ENCODE measurements around the gene SDHA. TPM values are rescaled to one million over a fixed set of nuclear protein-coding genes. Genes with fewer than 3 reads are reported as not detected.

Gene SDHA
- total and polyA plus RNA-seq, 10 of the 15 experiments (the other 5 are each of a cell fraction or from before 2014, with no cell fraction given), result 63.3 to 205 (median 104) TPM

- Histone ChIP-seq H3K4me1 (ENCODE audit: control insufficient read depth, insufficient read depth, low read length) (0 out of 2 replicates have a peak, but pooled peaks cover 3% of the 10 kb centered on the region), H3K27ac (ENCODE audit: control insufficient read depth, insufficient read depth) (no peak overlapping the region), H4K20me1 (ENCODE audit: control insufficient read depth, insufficient read depth) (no peaks in the 10 kb centered on the region), H3K9ac (ENCODE audit: control insufficient read depth, insufficient read depth, low read length) (no peak overlapping the region), H3K27me3 (replicated peaks in 1 of 2; ENCODE audit: control insufficient read depth in 2 of 2, insufficient read depth in 2 of 2, low read length in 1 of 2) (no peaks in the 10 kb centered on the region), H3K4me2 (ENCODE audit: control insufficient read depth, insufficient read depth) (no peak overlapping the region), H3K9me3 (replicated peaks; ENCODE audit: control insufficient read depth, insufficient read depth, low read length) (no peaks in the 10 kb centered on the region), H3K79me2 (ENCODE audit: control insufficient read depth, insufficient read depth, low read length) (peaks cover 4% of the 10 kb centered on the region), H3K4me3 (no peak overlapping the region), H3K36me3 (ENCODE audit: control insufficient read depth in 2 of 2, insufficient read depth in 2 of 2, low read length in 1 of 2) (peaks cover 0 to 5% of the 10 kb centered on the region in 2 experiments; a peak in 2 of 4 replicates), H2AFZ (ENCODE audit: control insufficient read depth, low read depth, low read length) (no peak overlapping the region)
- SMC1A ChIA-PET (ENCODE audit: uncharacterized antibody, unreplicated experiment), result no interaction called here
- TF ChIP-seq ZBTB40 (IDR thresholded peaks at IDR 0.05; ENCODE audit: borderline replicate concordance) (no peak), NFXL1 (IDR thresholded peaks at IDR 0.05; ENCODE audit: borderline replicate concordance) (no peak), SMAD5 (IDR thresholded peaks at IDR 0.05; ENCODE audit: low read depth) (no peak), SUZ12 (IDR thresholded peaks at IDR 0.05; ENCODE audit: unreplicated experiment) (no peak), ZSCAN29 (IDR thresholded peaks at IDR 0.05) (no peak)
- DNase-seq (ENCODE audit: low read depth, low spot score), result no peak
- 100% methylated on average over 1 of the region's 1 CpG for WGBS (ENCODE audit: insufficient coverage, insufficient replicate concordance, low lambda C conversion rate, missing lambda C conversion rate)
- RAD21 ChIA-PET (ENCODE audit: unreplicated experiment), result no interaction called here
- in situ Hi-C loops (cut with MboI) (no loop called here), intact Hi-C loops (cut with micrococcal nuclease; ENCODE audit: unreplicated experiment) (no loop called here)
- BruUV-seq (replicated peaks), result no TSS peak
- ATAC-seq, result no peak
- FAIRE-seq, result no peak
- POLR2A ChIA-PET, result no interaction called here
- CTCF ChIA-PET, result interaction anchor here (0.6 kb wide), 1 partner anchor 18 kb away, joined by 3 read pairs; no protein-coding TSS in a partner anchor
Observed at GRCh38 chr5:267716-268115, 49.6 kb downstream of the SDHA start.

Data from GM12878 (cell line).